ENCODE data around the gene OBSL1.

Gene OBSL1

GRCh38 chr2:219525533-219526232, 45.7 kb downstream of the OBSL1 start:
- no peak overlapping the region for H3K4me3 ChIP-seq (ENCODE audit: low read depth, low read length)
- no peak for DNase-seq (ENCODE audit: low read depth)
- TF ChIP-seq, protein P1, sequence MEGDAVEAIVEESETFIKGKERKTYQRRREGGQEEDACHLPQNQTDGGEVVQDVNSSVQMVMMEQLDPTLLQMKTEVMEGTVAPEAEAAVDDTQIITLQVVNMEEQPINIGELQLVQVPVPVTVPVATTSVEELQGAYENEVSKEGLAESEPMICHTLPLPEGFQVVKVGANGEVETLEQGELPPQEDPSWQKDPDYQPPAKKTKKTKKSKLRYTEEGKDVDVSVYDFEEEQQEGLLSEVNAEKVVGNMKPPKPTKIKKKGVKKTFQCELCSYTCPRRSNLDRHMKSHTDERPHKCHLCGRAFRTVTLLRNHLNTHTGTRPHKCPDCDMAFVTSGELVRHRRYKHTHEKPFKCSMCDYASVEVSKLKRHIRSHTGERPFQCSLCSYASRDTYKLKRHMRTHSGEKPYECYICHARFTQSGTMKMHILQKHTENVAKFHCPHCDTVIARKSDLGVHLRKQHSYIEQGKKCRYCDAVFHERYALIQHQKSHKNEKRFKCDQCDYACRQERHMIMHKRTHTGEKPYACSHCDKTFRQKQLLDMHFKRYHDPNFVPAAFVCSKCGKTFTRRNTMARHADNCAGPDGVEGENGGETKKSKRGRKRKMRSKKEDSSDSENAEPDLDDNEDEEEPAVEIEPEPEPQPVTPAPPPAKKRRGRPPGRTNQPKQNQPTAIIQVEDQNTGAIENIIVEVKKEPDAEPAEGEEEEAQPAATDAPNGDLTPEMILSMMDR (IDR thresholded peaks at IDR 0.05; ENCODE audit: low read depth, low read length, missing control alignments) = no peak

DNA sequence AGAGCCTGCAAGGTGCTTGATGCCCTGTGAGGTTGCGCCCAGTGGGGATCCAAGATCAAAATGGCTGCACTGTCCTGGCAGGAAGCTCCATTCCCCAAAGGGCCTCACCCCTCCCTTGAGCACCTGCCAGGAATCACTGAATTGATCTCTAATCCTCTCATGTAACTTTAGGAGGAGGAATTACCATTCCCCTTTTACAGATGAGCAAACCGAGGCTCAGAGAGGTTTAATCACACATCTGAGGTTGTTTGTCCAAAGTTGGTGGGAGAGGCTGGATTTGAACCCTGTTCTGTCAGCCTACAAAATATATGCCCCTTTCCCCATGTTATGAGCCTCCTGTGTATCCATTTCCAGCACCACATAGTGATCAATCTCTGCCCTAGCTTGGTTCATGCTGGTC, 46.5 kb downstream of the OBSL1 start:
- DNase-seq (ENCODE audit: low read depth) = no peak
- no peak overlapping the region for H3K4me3 ChIP-seq (ENCODE audit: low read depth, low read length)
- TF ChIP-seq, protein P1 (IDR thresholded peaks at IDR 0.05; ENCODE audit: low read depth, low read length, missing control alignments) = no peak

DNA sequence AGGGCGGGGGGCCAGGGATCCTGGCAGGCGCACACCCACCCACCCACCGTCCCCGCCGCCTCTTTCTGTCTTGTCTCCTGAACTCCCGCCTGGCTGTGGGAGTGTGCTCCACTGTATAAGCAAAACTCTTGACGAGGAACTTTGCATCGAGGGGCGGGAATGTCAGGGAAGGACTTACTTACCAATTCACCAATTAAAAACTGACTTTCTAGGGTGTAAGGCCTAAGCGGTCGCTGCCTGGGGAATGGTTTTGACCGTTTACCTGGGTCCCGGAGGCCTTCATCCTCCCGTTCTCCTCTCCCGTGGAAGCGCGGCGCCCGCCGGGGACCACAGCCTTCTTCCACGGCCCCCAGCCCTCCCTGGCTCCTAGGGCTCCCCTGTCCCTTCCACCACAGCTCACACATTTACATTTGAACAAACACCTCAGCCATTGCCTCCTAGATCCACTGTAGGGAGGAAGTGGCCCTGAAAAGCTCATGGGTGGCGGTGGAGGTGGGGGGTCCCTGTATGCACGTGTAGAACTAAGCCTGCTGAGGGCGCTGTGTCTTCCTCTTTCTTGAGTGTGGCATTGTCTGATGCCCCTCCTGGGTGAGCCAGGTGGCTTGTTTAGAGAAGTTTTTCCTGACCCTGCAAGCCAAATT, 48.2 kb downstream of the OBSL1 start:
- no peak for DNase-seq (ENCODE audit: low read depth)
- no peak overlapping the region for H3K4me3 ChIP-seq (ENCODE audit: low read depth, low read length)
- TF ChIP-seq, protein P1 (IDR thresholded peaks at IDR 0.05; ENCODE audit: low read depth, low read length, missing control alignments) = no peak

GRCh38 chr2:219522111-219523030, 49.0 kb downstream of the OBSL1 start:
- TF ChIP-seq, protein P1 (IDR thresholded peaks at IDR 0.05; ENCODE audit: low read depth, low read length, missing control alignments) = no peak
- H3K4me3 ChIP-seq (ENCODE audit: low read depth, low read length) = no peak overlapping the region
- no peak for DNase-seq (ENCODE audit: low read depth)

- no peak for DNase-seq (ENCODE audit: low read depth)
- TF ChIP-seq, protein P1 (IDR thresholded peaks at IDR 0.05; ENCODE audit: low read depth, low read length, missing control alignments) = peak; percentile 37
- no peak overlapping the region for H3K4me3 ChIP-seq (ENCODE audit: low read depth, low read length)
These were observed 50.1 kb downstream of the OBSL1 start for GRCh38 chr2:219521066-219521880.

DNA sequence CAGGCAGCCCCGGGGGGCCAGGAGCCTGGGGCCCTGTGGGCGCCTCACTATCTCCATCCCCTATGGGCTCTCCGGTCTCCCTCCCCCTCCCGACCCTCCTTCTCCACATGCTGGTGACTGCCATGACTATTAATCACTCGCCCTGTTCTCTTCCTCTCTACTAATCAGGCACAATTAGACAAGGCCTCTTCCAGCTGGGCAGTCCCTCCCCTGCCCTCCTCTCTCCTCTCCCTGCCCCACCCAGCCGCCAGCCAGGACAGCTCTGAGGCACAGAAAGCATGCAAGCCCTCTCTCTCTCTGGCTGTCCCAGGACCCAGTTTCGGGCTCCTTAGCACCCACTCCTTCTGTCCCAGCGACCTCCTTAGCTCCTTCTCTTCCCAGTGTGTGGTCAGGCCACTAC, 51.3 kb downstream of the OBSL1 start:
- TF ChIP-seq, protein P1 (IDR thresholded peaks at IDR 0.05; ENCODE audit: low read depth, low read length, missing control alignments) = no peak
- no peak for DNase-seq (ENCODE audit: low read depth)
- H3K4me3 ChIP-seq (ENCODE audit: low read depth, low read length) = no peak overlapping the region

All from GM12864 (cell line).